ENCODE measurements around the gene HPN. TPM values are rescaled to one million over a fixed set of nuclear protein-coding genes. Genes with fewer than 3 reads are reported as not detected.

Gene HPN
- total and polyA plus RNA-seq, 2 of the 13 experiments (the other 11 are each of a cell fraction or from before 2014, with no cell fraction given): 46.7 to 261 TPM

DNA sequence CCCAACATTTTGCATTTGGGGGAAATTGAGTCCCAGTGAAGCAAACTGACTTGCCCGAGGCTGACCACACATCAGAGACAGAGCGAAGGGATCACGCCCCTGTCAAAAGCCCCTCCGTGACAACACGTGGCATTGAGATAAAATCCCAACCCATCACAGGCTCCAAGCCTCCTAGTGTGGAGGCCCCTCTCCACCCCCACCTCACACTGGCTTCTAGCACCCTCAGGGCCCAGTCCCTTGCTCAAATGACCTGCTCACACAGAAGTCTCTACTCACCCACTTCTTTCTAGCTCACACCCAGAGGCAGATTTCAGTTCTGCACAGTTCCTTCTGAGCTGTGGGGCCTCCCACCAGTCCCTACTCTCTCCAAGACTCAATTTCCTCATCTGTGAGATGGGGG lies 10.3 kb downstream of the HPN start:
- Histone ChIP-seq H3K4me1 (ENCODE audit: insufficient read depth, low read length) (peaks cover 13% of the 10 kb centered on the region; the same call in 1 of the 2 replicates), H3K4me3 (replicated peaks in 1 of 3; ENCODE audit: insufficient read depth in 1 of 3, low read depth in 2 of 3, low read length in 3 of 3) (no peak overlapping the region), H3K9me3 (ENCODE audit: low read length) (no peaks in the 10 kb centered on the region), H3K36me3 (replicated peaks in 1 of 2; ENCODE audit: control insufficient read depth in 1 of 2, insufficient read depth in 2 of 2, low read length in 2 of 2) (peaks cover 28 to 52% of the 10 kb centered on the region in 2 experiments; a peak in 4 of 5 replicates), H2AFZ (ENCODE audit: low read length) (no peak overlapping the region), H3K27me3 (ENCODE audit: control insufficient read depth in 1 of 2, insufficient read depth in 2 of 2, low read length in 2 of 2) (no peaks in the 10 kb centered on the region), H3K4me2 (ENCODE audit: low read depth, low read length) (no peak overlapping the region), H3K79me2 (ENCODE audit: insufficient read depth, low read length) (peaks cover 13% of the 10 kb centered on the region), H3K27ac (ENCODE audit: extremely low read length, insufficient read depth, low read length) (no peak overlapping the region), H4K20me1 (ENCODE audit: insufficient read depth, low read length) (peaks cover 60% of the 10 kb centered on the region; the same call in 1 of the 2 replicates), H3K9ac (ENCODE audit: insufficient read depth, low read depth, low read length) (no peak overlapping the region)
- no peak for ATAC-seq
- POLR2A ChIA-PET: interaction anchor here (3.2 kb wide), 1 partner anchor 9 kb away, joined by 8 read pairs; the partner anchor contains the start of gene HPN
- 100% methylated on average over 2 of the region's 5 CpGs for WGBS (ENCODE audit: low lambda C conversion rate)
- intact Hi-C loops (cut with micrococcal nuclease; ENCODE audit: unreplicated experiment) (loop anchor here (2.0 kb wide), 1 partner anchor 77 kb away; no protein-coding TSS in a partner anchor), in situ Hi-C loops (cut with HindIII; ENCODE audit: extremely low pct_ligation_motif_present, low pct_unique_long_range_greater_than_20kb) (no loop called here)
- CTCF ChIA-PET (ENCODE audit: low intra/inter-chr PET ratio, low total read pairs): no interaction called here
- FAIRE-seq: no peak
- DNase-seq (ENCODE audit: low spot score): no peak
- no TSS peak for BruUV-seq (replicated peaks)
- TF ChIP-seq ARNT2 (CRISPR knock-in tag; IDR thresholded peaks at IDR 0.05; ENCODE audit: low read depth) (no peak), MZF1 (CRISPR knock-in tag; IDR thresholded peaks at IDR 0.05; ENCODE audit: borderline replicate concordance) (no peak), POLR2AphosphoS5 (IDR thresholded peaks at IDR 0.05; ENCODE audit: low read depth, low read length) (peak; percentile 45; the same call in 1 of the 2 replicates), KLF16 (CRISPR knock-in tag; IDR thresholded peaks at IDR 0.05) (no peak), POLR2G (IDR thresholded peaks at IDR 0.05; ENCODE audit: low read depth, low read length) (peak; percentile 55), KDM3A (CRISPR knock-in tag; IDR thresholded peaks at IDR 0.05; ENCODE audit: low read depth) (no peak), ZNF7 (CRISPR knock-in tag; IDR thresholded peaks at IDR 0.05) (no peak), BRD4 (CRISPR knock-in tag; IDR thresholded peaks at IDR 0.05) (no peak), PAX8 (CRISPR knock-in tag; IDR thresholded peaks at IDR 0.05; ENCODE audit: borderline replicate concordance) (no peak), ZNF850 (CRISPR knock-in tag; conservative IDR thresholded peaks at IDR 0.05) (no peak), CC2D1A (CRISPR knock-in tag; IDR thresholded peaks at IDR 0.05) (no peak)
- TF ChIP-seq, protein P1, sequence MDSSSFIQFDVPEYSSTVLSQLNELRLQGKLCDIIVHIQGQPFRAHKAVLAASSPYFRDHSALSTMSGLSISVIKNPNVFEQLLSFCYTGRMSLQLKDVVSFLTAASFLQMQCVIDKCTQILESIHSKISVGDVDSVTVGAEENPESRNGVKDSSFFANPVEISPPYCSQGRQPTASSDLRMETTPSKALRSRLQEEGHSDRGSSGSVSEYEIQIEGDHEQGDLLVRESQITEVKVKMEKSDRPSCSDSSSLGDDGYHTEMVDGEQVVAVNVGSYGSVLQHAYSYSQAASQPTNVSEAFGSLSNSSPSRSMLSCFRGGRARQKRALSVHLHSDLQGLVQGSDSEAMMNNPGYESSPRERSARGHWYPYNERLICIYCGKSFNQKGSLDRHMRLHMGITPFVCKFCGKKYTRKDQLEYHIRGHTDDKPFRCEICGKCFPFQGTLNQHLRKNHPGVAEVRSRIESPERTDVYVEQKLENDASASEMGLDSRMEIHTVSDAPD (CRISPR knock-in tag; IDR thresholded peaks at IDR 0.05): no peak
- TF ChIP-seq, protein P2, sequence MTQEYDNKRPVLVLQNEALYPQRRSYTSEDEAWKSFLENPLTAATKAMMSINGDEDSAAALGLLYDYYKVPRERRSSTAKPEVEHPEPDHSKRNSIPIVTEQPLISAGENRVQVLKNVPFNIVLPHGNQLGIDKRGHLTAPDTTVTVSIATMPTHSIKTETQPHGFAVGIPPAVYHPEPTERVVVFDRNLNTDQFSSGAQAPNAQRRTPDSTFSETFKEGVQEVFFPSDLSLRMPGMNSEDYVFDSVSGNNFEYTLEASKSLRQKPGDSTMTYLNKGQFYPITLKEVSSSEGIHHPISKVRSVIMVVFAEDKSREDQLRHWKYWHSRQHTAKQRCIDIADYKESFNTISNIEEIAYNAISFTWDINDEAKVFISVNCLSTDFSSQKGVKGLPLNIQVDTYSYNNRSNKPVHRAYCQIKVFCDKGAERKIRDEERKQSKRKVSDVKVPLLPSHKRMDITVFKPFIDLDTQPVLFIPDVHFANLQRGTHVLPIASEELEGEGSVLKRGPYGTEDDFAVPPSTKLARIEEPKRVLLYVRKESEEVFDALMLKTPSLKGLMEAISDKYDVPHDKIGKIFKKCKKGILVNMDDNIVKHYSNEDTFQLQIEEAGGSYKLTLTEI (CRISPR knock-in tag; conservative IDR thresholded peaks at IDR 0.05): no peak
